H1 (cell line): Measurements from ENCODE around the gene PEX16. TPM values are rescaled to one million over a fixed set of nuclear protein-coding genes. Genes with fewer than 3 reads are reported as not detected.
A peak's percentile ranks its signal among the peaks of the same experiment; 100 is the strongest.

ENCODE experiments used
- CEBPB ChIP-seq: IDR thresholded peaks from 2 replicates; pipeline ENCODE4 v1.6.1; 2012; ENCODE audit warnings: low read depth, low read length
- JUND ChIP-seq: IDR thresholded peaks from 2 replicates; pipeline ENCODE4 v1.6.1; 2011; ENCODE audit warnings: mild to moderate bottlenecking, improper control_type of control experiment, low read length
- SP2 ChIP-seq: IDR thresholded peaks from 2 replicates; pipeline ENCODE4 v1.6.1; 2012; ENCODE audit warnings: mild to moderate bottlenecking, low read length, inconsistent platforms
- polyA plus RNA-seq, 7 experiments: library from polyadenylated mRNA; depleted of rRNA in 3 of 7; stranded (reverse) in 5 of 7; unstranded in 2 of 7; fragments of >200 nt in 5 of 7; fragments of 200-250 nt in 2 of 7; gene quantifications; 1 replicate in 5 of 7; 2 replicates in 1 of 7; 4 replicates in 1 of 7; pipeline versions ENCODE4 v1.2.1 to v1.2.3, GENCODE V29; 2011 to 2013; ENCODE audit warnings: missing spikeins in 2 of 7, mixed read lengths in 2 of 7
- total RNA-seq: library from RNA; stranded (reverse); fragmentation: NEBNext Ultra II Directional; extraction: Animal tissue kit (Norgen Biotek cat#: 25700); gene quantifications from 2 replicates; pipeline ENCODE4 v1.2.1, GENCODE V29; 2021

Gene PEX16
- total and polyA plus RNA-seq, 2 of the 8 experiments (the other 6 are each of a cell fraction or from before 2014, with no cell fraction given): 29.2 to 36.0 TPM

DNA sequence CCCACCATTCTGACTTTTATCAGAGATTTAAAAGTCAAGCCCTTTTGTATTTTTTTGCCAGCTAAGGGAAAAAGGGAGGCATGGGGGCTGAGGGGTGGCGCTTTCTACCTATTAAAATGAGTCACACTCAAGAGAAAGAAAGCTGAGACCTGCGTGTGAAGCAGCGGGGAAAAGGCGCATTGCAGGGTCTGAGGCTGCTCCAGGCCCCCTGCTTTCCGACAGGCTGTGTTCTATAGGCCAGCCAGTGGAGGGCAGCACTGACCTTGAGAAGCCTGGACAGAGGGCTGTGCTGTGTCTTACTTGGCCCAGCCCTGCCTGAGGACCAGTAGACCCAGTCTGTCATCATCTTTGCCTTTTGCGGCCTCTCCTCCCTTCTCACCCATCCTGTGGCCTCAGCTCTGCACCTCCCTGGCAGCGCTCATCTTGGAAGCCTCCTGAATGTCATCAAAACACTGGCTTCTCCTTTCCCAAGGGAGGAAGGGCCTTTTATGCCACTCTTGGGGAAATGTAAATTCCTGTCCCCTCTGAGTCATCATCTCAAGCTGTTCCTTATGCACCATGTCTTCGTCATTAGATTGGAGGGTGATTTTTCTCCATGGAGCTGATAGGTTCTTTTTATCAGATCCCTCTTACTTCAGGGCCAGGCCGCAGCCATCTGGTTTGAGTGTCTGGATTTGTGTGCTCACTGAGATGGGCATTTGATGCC lies 44.9 kb downstream of the PEX16 start (continued):
- 0 out of 2 replicates have a peak, but pooled peaks have one; percentile 3 for TF ChIP-seq CEBPB
- TF ChIP-seq SP2: no peak
- TF ChIP-seq JUND: peak; percentile 19
